HK-2 (cell line): ENCODE results near the gene LRRC1.

Experiments
- DNase-seq: peaks from one replicate; pipeline ENCODE4 v3.0.0-alpha.2; 2018; ENCODE audit not compliant: unreplicated experiment

Gene LRRC1

DNA sequence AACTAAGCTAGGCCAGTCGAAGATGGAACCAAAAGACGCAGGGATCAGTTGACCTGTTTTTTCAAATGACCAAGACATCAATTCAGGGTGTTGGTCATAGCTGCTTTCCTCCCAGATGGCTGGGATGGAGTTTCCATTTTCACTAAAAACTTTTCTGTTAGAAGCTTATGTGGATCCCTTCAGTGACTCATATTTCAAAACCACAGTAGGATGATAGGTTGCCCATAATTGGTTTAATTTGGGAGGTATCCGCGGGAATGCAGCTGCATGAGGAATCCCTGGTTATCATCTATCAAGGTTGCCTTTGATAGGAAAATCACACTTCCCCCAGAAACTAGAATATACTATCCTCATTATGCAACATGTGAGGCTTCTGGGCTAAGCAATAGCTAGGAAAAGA is 165.5 kb downstream of the LRRC1 start:
- DNase-seq: no peak

DNA sequence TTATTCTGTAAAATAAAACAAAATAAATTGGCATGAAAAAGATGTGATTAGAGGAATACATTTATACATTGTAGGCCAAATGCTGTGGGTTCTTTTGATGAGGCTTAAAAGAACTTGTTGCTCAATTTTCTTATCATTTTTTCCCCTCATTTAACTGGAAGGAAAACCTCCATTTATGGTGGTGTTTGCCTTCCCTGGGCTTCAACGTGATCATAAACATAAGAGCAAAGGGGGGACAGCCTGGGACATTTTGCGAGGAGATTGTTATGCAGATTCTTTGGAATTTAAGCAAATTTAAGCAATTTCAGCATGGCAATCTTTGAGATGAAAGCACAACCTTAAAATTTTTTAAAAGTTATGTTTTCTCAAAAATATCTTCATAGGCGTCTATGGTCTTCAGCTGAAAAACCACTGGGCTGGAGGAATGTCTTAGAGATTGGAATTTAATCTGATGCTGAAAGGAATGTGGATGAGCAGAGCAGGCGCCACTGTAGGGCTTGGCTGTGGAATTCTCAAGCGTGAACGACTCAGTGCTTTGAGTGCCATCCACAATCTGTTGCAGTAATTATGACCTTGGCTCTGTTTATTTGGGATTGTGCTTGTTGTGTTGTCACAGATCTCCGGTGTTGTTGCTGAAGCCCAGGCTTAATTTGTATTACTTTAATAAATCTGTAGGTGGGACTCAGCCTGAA is 167.0 kb downstream of the LRRC1 start:
- DNase-seq: no peak

DNA sequence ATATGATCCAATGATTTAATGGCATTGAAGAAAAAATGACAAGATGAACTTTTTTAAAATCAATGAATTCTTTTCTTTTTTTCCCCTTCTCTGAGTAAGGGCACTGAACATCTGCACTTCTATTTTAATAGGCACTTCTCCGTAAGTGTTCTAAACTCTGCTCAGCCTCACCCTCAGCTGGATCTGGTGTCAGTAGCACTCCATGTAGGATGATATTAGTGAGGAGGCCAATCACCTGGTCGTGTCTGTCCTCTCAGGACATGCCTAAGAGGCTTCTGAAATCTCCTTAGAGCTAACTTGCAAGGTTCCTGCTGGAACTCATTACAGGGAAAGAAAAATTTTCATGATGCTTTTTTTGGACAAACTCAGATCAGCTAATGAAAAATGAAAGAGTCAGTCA is 167.8 kb downstream of the LRRC1 start:
- DNase-seq: no peak

DNA sequence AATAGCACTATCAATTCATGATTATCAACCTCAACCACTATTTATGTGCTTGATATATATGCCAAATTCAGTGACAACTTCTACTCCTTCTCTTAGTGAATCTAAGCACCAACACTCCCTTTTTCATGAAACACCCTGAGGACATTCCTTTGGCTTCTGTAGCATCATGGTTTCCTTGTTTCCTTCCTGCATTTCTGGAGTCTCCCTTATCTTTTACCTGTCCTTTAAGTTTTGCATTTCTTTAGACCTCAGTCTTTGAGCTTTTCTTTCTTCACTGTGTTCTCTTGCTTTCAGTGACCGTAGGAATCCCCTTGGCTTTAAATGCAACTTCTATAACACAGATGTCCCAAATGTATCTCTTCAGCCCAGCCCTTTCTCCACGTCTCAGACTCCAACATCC is 172.6 kb downstream of the LRRC1 start:
- no peak for DNase-seq
